HTR-8/SVneo (cell line): ENCODE measurements around the gene ATP11A.
"Not testable (repeated sequence)": the region's sequence is repeated elsewhere in the genome, so short reads cannot be mapped to it uniquely, and the experiment has no call there.

Experiments used
- DNase-seq: peaks from one replicate; pipeline ENCODE4 v3.0.0; 2011; ENCODE audit warnings: low spot score, mixed read lengths; ENCODE audit not compliant: insufficient read length
- FAIRE-seq: peaks from 2 replicates; lab custom pipeline; 2011; peaks lifted over from hg19 to GRCh38; lab: Jason Lieb, UNC

Gene ATP11A

DNA sequence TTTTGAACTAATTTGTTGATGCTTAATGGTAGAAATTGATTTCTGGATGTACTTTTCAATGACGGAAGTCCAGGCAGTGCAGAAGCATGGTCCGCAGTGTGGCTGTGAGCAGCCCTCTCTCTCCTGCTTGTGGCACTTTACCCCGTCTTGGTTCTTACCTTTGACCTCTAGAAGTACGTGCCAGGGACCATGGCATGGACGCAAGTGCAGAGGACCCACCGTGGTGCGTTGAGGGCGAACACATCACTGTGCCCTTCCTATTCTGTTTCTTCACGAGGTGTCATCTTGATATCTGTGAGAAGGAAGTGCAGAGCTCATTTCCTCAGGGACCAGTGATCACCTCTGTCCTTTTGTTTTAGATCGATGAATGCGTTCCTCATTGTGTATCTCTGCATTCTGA, 135.2 kb downstream of the ATP11A start:
- no peak for DNase-seq
- no peak for FAIRE-seq

DNA sequence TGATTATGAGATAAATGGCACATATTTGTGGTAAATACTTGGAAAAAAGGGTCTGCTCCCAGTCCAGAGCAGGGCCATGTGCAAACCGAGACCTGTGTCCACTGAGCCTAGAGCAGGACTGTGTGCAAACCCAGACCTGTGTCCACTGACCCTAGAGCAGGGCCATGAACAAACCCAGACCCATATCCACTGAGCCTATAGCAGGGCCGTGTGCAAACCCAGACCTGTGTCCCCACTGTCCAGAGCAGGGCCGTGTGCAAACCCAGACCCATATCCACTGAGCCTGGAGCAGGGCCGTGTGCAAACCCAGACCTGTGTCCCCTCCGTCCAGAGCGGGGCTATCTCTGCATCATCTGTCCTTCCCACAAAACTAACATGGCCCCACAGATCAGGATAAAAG, 136.0 kb downstream of the ATP11A start:
- no peak for DNase-seq
- no peak for FAIRE-seq

DNA sequence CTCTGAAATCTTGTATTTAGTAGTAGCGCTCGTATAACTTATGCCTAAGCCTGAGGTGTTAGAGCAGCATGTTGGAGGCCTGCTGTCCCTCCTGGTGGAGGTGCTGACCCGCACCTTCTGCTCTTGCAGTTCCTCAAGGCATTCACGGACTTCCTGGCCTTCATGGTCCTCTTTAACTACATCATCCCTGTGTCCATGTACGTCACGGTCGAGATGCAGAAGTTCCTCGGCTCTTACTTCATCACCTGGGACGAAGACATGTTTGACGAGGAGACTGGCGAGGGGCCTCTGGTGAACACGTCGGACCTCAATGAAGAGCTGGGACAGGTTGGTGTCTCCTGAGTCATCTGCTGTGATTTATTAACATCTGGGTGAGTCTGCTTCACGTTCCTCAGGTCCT, 136.7 kb downstream of the ATP11A start:
- DNase-seq (no peak), FAIRE-seq (no peak)

DNA sequence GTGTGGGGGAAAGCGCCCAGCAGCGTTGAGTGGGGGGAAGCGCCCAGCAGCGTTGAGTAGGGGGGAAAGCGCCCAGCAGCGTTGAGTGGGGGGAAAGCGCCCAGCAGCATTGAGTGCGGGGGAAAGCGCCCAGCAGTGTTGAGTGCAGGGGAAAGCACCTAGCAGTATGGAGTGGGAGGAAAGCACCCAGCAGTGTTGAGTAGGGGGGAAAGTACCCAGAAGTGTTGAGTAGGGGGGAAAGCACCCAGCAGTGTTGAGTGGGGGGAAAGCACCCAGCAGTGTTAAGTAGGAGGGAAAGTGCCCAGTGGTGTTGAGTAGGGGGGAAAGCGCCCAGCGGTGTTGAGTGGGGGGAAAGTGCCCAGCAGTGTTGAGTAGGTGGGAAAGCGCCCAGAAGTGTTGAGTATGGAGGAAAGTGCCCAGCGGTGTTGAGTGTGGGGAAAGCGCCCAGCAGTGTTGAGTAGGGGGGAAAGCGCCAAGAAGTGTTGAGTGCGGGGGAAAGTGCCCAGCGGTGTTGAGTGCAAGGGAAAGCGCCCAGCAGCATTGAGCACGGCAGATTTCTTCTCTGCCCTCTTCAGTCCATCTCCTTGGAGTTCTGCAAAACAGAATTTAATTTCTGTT, 138.4 kb downstream of the ATP11A start:
- FAIRE-seq (no peak), DNase-seq (no peak)

DNA sequence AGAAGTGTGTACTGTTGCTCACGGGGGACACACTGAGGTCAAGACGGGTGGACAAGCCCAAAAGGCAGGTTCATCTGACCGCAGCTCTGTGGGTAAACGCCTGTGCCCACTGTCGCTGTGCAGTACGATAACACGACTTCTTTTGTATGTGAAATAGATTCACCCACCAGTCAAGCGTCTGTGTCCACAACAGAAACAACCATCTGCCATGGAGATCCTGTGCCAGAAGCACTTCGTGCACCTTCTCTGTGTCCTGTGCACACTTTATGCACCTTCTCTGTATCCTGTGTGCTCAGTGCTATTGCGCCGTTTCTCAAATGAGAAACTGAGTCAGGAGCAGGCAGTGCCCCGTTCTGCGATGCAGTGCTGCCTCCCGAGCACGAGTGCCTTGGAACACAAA, 138.9 kb downstream of the ATP11A start:
- DNase-seq (no peak), FAIRE-seq (no peak)

DNA sequence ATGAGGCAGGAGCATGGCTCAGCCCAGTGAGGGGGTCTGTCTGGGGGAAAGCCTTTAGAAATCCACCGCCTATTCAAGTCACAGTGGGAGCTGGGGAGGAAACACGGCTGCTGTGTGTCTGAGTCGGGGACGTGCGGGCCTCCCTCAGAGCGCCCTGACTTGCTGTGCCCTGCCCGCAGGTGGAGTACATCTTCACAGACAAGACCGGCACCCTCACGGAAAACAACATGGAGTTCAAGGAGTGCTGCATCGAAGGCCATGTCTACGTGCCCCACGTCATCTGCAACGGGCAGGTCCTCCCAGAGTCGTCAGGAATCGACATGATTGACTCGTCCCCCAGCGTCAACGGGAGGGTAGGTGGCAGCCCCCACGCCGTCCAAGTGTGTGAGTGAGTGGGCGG, 141.4 kb downstream of the ATP11A start:
- FAIRE-seq, result no peak

DNA sequence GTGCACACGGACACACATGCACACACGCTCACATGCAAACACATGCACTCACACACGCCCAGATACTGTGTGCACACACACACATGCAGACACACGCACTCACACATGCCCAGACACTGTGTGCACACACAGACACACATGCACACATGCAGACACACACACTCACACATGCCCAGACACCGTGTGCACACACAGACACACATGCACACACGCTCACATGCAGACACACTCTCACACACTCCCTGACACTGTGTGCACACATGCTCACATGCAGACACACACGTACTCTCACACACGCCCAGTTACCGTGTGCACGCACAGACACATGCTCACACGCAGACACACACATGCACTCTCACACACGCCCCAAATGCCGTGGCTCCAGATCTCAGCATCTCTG, 142.0 kb downstream of the ATP11A start:
- peak; percentile 68 for FAIRE-seq

More for the DNA sequence above, 141.4 kb downstream of the ATP11A start:
- DNase-seq, result no peak

DNA sequence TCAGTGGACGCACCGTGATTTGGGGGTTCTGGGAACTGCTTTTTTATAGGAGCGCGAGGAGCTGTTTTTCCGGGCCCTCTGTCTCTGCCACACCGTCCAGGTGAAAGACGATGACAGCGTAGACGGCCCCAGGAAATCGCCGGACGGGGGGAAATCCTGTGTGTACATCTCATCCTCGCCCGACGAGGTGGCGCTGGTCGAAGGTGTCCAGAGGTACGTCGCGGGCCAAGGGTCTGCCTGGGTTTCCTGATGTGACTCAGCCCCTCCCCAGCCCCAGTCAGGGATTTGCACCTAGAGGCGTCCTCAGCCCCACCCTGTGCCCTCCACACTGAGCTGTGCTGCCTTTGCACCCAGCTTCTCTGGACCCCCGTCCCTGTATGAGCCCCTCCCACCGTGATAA, 143.0 kb downstream of the ATP11A start:
- no peak for DNase-seq
- no peak for FAIRE-seq

More for the DNA sequence above, 142.0 kb downstream of the ATP11A start:
- no peak for DNase-seq

DNA sequence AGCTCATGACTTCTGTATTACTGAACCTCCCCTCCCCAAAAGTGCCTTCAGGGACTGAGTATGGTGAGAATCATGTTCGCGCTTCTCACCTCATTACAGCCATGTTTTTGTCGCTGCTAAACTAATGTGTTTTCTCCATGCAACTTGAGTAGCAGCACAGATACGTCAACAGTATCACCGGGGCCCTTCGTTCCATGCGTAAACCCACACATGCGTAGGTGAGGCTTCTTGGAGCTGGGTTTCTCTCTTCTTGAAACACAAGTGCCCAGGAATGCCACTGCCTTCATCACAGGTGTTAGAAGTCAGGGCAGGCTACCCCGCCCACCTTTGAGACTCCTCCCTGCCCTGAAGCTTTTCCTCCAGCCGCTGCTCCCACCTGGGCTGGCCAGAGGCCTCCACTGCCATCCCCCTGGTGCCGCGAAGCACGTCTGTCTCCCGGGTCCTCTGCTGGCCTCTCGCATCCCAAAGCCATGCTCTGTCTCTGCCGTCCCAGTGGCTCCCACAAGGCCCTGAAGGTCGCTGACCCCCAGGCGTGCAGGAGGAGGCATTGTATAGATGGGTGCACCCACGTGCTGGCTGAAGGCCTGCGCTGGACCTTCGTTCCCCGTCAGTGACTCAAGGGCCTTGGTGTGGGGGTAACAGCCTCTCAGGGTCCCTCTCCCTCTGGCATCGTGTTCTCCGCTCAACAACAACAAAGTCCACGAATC, 143.9 kb downstream of the ATP11A start:
- FAIRE-seq, result no peak
- no peak for DNase-seq

DNA sequence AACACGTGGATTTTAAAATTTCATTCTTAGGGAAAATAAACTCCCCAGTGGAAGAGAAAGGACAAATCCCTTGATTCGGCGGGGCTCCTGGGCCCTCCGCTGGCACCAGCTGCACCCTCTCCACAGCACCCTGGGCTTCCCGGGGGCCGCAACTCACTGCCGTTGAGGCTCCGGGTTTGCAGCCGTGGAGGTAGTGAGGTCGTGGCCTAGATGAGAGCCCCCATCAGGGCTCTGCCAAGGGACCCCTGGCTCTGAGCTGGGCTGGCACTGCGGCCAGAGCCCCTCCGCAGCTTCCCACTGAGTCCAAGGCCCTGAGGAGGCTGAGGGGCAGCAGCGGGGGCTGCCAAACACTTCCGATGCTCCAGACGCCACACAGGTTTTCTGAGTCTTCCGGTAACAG, 145.5 kb downstream of the ATP11A start:
- DNase-seq, result no peak
- no peak for FAIRE-seq

DNA sequence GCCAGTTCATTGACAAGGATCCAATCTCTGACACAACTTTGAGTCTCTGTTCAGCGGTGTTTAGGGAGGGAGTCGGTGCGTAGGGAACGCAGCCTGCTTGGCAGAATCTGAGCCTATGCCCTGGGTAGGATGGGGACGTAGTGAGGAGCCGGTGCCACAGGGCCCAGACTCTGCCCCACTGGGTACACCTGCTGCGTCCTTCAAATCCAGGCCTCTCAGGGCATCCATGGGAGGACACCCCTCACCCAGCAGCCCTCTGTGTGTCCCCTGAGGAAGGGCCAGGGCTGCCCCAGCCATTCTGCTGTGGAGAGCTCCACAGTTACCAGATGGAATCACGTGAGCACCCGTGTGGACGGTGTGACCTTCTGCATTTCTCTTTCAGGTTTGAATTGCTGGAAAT, 146.0 kb downstream of the ATP11A start:
- DNase-seq (no peak), FAIRE-seq (no peak)

DNA sequence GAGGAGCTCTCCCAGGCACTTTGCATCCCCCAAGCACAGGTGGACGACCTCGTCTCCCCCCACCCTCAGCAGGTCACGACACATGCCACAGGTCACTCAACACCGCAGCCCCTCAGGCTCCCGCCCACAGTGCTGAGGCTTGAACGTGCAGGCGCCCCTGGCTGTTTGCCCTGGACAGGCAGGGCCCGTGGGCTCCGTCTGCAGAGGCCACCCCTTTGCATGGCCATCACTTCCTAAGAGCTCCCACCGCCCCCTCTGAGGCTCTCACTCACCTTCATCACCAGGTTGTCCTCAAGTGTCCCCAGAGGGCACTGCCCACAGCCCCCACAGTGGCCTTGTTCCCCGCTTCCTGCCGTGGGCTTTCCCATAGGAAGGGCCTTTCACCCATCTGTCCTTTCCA, 147.1 kb downstream of the ATP11A start:
- no peak for FAIRE-seq
- no peak for DNase-seq

DNA sequence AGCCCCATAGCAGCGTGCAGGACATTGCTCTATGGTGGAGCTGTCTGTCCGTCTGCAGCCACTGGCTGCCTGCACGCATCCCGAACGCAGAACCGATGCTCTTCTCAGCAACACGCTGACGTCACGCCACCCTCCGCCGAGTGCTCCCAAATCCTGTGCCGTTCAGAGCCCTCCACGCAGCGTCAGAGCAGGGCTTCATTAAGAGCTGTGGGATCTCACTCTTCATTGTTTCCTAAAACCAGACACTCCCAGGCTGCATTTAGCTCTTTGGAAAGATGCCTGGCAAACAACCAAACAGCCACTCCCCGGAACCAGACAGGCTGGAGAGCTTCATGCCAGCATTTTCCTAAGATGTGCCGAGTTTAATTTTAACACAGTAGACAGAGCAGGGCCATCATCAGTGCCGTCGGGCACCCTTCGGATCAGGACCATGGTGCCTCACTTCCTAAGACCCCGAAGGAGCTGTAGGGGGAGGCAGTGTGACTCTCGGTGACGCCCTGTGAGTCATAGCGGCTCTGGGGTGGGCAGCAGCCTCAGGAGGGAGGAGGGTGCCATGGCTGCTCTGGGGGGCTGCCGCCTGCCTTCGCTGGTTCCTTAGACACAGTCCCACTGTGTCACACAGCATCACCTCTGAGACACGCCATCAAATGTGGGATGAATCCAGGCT, 147.7 kb downstream of the ATP11A start:
- DNase-seq (no peak), FAIRE-seq (no peak)

DNA sequence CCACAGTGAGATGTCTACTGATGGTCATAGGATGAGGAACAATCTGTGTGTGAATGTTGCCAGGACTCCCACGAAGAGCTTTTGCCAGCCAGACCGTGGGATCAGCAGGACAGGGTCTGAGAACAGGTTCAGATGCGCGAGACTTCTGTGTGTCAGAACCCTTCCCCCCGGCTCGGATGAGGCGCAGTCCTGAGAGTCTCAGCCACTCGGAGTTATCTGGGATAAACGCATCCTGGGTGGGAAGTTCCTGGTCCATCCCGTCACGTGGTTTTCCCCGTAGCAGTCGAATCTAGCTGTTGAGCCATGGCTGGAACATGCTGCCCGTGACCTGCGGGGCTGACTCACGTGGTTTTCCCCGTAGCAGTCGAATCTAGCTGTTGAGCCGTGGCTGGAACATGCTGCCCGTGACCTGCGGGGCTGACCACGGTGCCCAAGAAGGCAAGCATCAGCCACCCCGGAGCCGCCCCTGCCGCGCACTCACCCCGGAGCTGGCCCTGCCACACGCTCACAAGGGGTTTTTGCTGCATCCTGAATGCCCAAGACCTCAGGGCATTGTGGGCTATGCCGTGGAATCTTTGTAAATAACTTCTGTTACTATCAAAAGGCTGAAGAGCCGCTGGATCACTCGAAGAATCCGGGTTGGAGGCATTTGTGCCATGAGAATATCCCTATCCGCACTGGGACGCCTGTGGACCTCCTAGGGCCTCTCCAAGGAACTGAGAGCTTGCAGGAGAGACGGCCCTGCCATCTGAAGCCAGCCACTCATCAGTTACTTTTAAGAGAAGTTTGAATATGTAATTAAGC, 148.4 kb downstream of the ATP11A start:
- DNase-seq, result no peak
- no peak for FAIRE-seq

DNA sequence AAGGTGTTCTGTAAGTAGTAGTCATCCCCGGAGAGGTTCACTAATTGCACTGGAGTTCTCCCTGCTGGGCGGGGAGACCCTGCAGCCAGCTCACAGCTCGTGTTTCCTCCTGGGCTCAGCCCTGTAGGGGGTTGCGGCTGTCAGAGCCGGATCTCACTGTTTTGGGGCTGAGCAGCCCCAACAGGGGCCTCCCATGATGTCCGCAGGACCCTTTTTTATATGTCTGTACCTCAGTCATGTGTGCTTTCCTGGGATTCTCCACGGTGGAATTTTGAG, 148.9 kb downstream of the ATP11A start:
- no peak for DNase-seq
- FAIRE-seq, result no peak

DNA sequence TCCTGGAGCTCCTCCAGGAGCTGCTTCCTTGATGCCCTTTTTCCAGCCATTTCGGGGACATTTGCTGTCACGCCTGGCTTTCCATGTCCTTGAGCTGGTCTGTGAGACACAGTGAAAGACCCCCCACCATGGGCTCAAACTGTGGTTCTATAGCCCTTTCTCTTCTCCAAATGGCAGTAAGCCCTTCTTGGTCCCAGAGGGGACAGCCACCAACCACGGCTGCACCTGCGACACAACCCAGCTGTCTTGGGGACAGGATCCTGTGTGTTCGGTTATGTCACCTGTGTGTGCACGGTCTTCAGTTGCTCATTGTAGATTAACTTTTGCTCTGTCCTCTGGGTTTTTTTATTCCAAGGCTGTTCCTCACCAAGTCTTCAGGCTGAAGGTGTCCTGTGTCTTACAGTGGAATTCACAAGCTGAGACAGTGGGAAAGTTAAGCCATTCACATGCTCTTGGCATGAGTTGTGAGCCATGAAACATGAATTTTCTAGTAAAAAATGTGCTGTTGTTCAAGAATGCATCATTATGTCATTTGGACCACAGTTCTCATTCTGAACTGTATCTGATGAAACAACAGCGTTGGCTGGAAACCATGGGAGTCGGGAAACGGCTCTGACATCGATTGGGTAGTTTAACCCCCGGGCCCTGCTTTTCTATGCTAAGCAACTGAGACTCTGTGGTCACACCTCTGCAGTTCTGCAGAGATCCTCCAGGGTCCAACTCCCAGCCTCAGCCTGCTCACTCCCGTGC, 149.7 kb downstream of the ATP11A start:
- FAIRE-seq (no peak), DNase-seq (no peak)

DNA sequence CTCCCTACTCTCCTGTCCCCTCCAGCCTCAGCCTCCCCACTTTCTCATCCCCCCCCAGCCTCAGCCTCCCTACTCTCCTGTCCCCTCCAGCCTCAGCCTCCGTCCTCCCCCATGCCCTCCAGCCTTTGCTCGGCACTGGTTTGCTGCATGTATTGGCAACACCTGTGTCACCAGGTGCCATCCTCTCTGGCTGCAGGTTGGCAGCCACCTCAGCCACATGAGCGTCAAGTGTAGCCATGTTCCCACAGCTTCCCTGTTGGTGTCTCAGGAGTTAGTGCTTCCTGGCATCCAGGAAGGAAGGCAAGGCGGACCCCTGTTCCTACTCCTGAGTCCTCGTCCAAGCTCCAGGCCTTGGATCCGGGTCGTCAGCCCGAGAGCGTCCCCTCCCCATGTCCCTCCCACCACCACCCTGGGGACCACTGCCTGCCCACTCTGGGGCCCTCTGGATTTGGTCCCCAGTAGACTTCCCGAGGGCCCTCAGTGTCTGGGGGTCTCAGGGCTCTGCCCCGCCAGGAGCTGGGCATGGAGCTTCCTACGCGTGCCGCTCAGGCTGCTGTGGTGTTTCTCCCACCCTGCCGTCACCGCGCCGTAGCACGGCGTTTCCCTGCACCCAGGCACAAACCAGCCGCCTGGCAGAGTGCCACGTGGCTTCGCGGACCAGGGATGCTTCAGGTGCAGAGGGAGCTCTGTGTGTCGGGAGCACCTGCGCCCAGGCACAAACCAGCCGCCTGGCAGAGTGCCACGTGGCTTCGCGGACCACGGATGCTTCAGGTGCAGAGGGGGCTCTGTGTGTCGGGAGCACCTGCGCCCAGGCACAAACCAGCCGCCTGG, 150.8 kb downstream of the ATP11A start:
- FAIRE-seq, result no peak
- no peak for DNase-seq

DNA sequence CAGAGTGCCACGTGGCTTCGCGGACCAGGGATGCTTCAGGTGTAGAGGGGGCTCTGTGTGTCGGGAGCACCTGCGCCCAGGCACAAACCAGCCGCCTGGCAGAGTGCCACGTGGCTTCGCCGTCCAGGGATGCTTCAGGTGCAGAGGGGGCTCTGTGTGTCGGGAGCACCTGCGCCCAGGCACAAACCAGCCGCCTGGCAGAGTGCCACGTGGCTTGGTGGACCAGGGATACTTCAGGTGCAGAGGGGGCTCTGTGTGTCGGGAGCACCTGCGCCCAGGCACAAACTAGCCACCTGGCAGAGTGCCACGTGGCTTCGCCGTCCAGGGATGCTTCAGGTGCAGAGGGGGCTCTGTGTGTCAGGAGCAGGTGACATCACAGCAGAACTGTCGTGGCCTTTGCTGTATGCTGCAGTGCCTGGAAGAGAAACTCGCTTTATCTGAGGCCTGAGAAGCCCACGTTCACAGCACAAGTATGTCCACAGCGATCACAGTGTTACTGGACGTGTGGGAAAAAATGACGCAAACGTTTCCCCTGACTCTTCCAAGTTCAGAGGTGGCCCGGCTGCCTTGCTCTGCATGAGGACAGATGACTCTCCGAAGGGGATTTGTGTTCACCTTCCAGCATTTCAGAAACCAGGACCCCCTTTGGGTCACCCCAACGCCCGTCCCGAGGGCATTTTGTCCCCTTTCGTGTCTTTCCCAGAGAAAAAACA, 151.6 kb downstream of the ATP11A start:
- FAIRE-seq, DNase-seq: not testable (repeated sequence)

DNA sequence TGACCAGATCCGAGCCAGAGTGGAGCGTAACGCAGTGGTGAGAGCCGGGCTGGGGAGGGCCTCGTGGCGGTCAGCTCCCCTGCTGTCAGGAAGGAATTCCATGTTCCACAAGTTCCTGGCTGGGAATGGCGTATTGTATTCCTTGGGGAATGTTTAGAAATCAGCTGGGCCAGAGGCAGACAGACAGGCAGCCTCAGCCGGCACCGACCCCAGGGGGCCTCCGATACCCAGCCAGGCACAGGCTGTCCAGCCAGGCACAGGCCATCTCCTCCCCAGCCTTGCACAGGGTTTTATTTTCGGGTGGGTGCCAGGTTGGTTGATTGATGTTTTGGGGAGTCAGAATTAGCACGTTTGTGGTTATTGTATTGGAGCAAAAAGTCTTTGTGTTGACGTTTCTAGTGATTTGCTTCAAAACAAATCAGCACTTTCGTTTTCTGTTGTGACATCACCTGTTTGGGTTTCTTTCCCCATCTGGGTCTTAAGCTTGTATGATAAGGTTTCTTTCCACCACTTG, 152.6 kb downstream of the ATP11A start:
- DNase-seq, result no peak

More for the DNA sequence above, 152.6 kb downstream of the ATP11A start:
- FAIRE-seq, result no peak
